ENCODE data around the gene OR4K2.
"Not testable (repeated sequence)": the region's sequence is repeated elsewhere in the genome, so short reads cannot be mapped to it uniquely, and the experiment has no call there.

OR4K2 gene, protein sequence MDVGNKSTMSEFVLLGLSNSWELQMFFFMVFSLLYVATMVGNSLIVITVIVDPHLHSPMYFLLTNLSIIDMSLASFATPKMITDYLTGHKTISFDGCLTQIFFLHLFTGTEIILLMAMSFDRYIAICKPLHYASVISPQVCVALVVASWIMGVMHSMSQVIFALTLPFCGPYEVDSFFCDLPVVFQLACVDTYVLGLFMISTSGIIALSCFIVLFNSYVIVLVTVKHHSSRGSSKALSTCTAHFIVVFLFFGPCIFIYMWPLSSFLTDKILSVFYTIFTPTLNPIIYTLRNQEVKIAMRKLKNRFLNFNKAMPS

DNA sequence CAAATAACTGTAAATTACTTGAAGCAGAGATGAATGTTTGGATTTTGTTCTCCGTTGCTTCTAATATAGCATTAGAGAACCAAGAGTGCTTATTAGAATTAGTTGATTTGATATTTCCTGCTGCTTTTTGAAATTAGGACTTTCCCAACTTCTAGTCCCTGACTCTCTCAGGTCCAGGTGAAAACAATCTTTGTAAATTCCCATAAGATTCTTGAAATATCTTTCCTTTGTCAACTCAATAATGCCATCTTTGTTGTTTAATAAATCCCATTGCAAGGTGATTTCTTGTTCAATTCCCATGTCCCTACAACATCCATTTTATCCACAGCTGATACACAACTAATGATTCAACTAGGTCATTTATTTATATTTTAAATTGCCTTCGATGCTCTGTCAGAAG lies at the start of gene OR4K2:
Gene OR4K2, plus strand, starts transcription at position 301 of the 400 bp plus-strand sequence. CDS start 1,126 bp downstream, outside the sequence.
- no peak for DNase-seq

DNA sequence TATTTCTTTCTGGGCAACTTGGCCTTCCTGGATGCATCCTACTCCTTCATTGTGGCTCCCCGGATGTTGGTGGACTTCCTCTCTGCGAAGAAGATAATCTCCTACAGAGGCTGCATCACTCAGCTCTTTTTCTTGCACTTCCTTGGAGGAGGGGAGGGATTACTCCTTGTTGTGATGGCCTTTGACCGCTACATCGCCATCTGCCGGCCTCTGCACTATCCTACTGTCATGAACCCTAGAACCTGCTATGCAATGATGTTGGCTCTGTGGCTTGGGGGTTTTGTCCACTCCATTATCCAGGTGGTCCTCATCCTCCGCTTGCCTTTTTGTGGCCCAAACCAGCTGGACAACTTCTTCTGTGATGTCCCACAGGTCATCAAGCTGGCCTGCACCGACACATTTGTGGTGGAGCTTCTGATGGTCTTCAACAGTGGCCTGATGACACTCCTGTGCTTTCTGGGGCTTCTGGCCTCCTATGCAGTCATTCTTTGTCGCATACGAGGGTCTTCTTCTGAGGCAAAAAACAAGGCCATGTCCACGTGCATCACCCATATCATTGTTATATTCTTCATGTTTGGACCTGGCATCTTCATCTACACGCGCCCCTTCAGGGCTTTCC lies 47.2 kb upstream of the OR4K2 start:
- not testable (repeated sequence) for DNase-seq

DNA sequence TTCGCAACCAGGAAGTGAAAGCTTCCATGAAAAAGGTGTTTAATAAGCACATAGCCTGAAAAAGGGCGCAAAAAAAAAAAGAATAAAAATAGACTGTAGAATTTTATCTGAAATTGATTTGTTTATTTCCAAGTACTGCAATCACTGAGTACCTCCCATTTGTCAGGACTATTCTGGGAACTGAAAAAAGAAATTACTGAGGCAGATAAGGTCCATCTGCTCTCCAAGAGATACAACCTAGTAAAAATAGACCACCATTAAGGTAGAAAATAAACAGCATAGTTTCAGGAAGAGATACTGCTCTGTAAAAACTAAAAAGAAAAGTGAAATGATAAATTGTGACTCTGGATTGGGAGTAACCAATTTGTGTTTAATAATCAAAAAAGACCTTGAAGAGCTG lies 46.6 kb upstream of the OR4K2 start:
- no peak for DNase-seq

DNA sequence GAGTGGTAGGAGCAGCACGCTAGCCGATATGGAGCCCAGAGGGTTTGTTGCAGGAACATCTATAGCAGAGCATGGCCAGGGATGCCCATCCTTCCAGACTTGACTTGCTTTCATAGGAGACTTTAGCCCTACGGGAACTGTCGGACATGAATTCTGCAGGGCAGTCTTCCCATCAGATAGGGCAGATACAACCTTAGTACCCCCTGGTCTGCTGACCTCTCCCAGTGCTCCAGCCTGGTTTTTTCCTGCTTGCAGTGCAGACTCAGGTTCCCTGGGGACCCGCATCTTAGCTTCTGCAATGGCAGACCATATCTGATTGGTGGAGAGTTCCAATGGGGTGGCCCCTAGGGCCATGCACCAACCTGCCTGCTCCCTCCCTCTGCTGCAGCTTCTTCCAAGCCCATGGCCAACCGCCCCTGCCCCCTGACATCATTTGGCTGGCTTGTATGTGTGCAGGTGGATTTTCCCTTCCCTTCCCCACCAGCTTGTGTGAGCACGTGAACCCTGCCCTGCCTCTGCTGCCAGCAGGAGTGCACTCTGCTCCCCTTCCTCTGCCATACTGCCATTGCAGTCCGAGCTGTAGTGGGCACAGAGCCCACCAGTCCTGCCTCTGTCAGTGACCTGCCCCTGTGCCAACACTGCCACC lies 40.6 kb upstream of the OR4K2 start:
- DNase-seq: not testable (repeated sequence)

DNA sequence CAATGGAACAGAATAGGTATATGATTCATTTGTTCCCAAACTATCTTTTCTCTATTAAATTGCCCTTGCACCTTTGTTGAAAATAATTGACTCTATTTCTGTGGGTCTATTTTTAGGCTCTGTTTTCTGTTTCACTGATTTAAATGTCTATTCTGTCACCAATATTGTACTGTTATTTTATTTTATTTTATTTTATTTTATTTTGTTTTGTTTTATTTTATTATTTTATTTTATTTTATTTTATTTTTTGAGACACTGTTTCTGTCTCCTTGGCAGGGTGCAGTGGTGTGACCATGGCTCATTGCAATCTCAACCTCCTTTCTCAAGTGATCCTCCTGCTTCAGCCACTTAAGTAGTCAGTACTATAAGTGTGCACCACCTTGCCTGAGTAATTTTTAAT lies 36.5 kb upstream of the OR4K2 start:
- DNase-seq: no peak

DNA sequence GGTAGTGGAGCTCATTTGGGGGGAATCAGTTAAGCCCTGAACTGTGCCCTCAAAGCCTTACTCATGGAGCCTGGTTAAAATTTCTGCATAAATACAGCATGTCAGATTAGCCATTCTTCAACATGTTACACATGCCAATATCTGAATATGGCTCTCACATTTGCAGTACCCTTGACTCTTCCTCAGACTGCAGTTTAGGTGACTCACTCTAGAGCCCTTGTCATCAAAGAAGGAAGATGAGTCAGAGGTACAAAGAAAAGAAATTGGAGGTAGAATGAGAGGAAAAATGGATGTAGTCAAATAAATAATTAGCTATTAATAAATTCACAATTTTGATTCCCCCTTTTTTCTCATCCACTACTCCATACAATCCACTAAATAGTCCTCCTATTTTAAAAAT lies 23.6 kb upstream of the OR4K2 start:
- no peak for DNase-seq

DNA sequence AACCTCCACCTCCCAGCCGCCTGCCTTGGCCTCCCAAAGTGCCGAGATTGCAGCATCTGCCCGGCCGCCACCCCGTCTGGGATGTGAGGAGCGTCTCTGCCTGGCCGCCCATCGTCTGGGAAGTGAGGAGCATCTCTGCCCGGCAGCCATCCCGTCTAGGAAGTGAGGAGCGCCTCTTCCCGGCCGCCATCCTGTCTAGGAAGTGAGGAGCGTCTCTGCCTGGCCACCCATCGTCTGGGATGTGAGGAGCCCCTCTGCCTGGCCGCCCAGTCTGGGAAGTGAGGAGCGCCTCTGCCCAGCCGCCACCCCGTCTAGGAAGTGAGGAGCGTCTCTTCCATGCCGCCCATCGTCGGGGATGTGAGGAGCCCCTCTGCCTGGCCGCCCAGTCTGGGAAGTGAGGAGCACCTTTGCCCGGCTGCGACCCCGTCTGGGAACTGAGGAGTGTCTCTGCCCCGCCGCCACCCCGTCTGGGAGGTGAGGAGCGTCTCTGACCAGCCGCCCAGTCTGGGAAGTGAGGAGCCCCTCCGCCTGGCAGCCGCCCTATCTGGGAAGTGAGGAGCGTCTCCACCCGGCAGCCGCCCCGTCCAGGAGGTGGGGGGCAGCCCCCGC lies 8.8 kb upstream of the OR4K2 start:
- DNase-seq: not testable (repeated sequence)

DNA sequence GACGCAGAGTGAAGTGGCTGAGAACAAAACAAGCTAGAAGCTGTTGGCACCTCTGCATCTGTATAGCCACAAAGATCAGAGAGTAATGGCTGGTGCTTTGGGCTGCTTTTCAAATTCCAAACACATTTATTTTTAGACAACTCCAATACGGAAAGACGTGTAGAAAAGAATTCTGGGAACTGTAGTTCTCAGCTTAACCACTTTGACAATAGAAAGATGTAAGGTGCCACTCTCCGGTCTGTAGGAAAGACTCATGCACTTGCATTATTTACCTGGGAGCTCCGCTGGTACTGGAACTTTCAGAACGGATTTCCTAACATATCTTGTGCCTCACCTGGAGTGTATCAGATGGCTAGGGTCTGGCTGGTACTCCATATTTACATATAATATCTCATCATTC lies 1.8 kb upstream of the OR4K2 start:
- no peak for DNase-seq

DNA sequence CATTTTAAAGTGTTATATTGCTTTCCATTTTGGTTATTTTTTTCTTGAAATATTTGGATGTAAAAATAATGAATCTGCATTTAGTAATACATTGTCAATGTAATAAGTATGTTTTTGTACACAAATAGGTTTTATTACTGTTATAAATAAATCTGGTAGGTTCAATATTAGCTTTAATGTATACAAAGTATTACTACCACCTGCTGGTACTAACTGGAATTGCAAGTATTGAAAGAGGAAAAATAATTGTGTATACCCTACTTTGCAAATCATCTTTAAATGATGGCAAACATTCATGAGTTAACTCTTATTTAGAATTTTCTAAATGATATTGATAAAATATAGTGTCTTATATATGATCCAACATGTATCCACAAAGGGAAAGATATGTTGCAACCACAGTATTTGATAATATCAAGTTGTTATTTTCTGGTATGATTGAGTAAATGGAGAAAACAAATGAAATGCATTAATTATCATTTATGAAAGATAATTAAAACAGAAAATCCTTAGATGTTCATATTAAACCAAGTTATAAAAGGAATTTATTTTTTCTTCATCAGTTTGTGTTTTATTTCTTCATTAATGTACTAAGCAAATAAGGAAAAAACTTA lies 3.2 kb downstream of the OR4K2 start:
- no peak for DNase-seq

DNA sequence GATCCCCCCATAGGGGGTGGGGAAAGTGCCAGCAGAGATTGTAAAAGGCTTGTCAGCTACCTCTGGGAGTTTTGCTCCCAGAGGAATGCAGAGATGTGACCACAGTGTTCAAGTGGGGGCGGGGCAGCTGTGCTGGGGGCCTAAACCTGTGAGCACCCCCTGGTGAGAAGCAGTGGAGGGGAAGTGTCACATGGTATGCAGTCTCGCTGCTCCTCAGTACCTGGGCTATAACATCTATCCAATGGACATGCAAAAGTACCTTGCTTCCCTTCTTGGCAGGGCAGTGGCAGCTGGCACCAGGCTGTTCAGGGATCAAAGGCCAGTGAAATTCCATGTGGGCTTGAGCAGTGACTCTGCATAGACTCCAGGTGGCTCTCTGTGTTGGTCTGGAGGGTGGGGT lies 20.3 kb downstream of the OR4K2 start:
- no peak for DNase-seq

DNA sequence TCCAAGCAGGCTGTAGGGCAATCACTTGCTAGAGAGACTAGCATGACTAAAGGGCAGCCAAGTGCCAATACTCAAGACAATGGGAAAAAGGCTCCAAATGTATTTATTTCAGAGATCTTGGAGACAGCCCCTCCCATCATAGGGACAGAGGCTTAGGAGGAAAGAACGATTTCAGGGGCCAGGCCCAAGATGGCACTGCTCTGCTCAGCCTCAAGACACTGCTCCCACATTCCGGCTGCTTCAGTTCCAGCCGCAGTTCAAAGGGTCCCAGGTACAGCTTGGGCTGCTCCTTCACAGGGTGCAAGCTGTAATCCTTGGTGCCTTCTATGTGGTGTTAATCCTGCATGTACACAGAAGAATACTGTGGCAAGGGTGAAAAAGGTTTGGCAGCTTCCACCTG lies 26.1 kb downstream of the OR4K2 start:
- no peak for DNase-seq

DNA sequence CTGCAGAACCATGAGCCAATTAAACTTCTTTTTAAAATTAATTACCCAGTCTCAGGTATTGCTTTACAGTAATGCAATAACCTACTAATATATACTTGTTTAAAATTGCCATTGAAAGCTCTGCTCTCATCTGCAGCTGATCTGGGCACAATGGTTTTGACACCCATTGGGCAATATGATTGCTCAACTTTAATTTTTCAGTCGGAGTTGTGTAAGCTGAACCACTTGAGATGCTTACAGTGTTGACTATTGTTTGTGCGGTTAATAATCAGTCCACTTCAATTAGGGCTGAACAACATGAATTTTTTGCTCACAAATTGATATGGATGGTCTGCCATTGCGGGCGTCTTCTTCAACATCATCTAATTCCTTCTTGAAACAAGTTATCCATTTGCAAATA lies 27.5 kb downstream of the OR4K2 start:
- DNase-seq: no peak

DNA sequence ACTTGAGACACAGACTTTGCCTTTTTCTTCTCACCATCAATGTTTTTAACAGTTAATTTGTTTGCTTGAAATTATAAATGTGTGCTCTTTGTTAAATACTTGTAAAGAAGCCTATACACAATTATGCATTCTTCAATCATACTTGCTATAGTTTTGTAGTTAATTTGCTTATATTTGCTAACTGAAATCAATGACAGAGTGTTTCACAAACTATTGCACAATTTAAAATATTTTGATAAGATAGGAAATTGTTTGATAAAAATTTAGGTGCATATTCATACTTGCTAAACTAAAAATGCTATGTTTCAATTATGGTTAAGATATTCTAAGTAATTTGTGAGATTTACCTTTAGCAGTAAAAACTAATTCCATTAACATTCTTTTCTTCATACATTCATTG lies 31.7 kb downstream of the OR4K2 start:
- DNase-seq: no peak

DNA sequence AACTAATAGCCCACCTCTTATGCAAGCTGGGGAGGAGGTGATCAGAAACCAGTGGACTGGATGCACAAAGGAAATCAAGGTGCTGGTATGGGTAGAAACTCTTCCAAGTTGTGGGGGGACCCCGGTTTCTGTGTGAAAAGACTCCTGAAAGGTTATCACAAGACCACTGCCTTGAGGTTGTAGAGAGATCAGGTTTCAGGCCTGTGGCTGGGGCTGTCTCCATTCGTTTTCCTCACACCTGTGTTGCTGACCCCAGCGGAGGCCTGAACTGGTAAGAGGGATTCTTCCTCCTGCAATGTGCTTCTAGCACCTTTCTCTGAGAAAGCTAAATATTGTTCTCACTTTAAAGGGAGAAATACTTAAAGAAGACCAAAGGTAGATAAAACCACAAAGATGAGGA lies 36.2 kb downstream of the OR4K2 start:
- no peak for DNase-seq

DNA sequence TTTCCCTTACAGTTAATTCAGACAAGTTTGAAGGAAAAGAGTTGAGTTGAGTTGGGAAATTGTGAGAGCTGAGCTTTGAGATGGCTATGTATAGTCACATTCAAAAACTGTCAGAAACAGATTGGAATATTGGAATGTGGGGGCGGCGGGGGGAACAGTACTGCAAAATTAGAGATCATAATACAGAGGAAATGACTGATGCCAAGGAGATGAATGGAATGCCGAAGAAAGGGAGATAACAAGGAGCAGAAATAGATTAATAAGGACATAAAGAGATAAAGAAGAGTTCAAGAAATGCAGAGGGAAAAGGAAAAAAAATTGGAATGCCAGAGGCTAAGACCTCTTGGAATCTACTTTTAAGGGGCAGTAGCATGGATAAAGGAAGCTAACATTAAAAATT lies 42.3 kb downstream of the OR4K2 start:
- no peak for DNase-seq

DNA sequence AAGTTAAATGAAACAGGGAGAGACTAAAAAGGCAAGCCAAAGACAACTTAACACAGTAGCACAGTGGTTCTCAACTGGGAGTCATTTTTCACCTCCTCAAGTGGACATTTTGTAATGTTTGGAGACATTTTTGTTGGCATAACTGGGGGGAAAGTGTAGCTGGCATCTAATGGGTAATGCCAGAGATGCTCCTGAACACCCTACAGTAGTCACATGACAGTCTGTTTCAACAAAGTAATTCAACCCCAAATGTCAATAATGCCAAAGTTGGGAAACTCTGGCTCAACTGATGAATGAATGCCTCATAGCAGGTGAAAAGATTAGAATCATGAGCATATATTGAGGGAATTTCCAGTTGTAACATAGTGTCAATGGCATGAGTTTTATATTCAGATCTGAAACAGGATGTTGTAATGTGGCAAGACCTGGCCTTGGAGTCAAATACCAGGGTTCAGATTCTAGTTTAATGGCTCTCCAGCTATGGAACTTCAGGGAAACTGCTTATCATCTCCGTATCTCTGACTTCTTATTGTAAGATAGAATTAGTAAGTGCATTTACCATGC lies 43.1 kb downstream of the OR4K2 start:
- DNase-seq: no peak

DNA sequence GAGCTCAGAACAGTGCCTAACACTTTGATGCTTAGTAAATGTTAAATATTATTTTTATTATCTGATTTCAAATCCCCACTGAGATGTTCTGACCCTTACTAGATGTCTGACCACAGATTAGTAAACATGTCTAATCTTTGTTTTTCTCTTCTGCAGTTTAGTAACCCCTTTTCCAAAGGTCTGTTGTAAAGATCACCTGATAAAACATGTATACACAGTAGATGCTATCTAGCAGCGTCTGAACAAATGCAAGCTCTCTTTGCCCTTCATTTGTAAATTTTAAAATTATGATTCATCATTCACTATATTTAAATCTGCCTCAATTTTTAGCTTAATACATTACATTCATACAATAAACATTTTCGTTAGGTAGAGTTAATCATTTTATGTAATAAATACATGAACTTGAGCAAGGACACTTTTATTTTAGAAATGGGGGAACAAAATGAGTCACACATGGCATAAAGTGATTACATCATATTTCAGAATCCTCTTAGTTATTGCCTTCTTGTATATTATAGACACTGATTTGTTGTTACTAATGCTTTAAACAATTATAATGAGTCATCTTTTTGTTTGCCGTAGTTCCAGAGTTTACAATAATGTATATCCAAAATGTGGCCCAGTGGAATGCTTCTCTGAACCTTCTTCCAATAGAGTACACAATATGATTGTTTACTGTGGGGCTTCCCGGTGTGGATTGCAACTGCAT lies 43.8 kb downstream of the OR4K2 start:
- DNase-seq: no peak

DNA sequence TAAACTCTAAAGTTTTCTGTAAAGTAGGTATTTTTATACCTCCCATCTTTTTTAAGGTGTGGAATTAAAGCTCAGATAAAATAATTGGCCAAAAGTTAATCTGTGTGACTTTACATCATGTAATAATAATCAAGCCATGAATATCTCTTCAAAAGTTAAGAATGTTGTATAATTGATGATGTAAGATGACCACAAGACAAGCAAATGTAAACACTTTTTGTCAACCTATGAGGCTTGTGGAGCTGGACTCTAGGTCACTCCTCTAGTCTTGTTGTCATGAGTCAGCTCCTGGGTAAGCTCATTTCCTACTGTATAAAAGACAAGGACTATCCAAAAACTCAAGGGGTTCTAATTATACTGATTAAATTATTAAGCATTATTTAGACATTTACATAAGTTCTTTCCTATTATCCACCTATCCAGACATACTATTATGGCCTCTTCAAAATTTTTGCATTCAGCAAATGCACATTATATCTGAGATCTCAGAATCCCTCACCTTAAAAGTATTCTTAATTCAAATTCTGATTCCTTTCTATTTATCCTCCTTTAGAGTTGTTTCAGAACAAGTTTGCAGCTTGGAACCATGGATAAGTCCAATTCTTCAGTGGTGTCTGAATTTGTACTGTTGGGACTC lies 45.2 kb downstream of the OR4K2 start, which contains the start of gene OR4K5:
Gene OR4K5, plus strand, starts transcription at position 587 of the 637 bp plus-strand sequence. Its CDS starts 0 bp downstream, at position 587.
- no peak for DNase-seq

DNA sequence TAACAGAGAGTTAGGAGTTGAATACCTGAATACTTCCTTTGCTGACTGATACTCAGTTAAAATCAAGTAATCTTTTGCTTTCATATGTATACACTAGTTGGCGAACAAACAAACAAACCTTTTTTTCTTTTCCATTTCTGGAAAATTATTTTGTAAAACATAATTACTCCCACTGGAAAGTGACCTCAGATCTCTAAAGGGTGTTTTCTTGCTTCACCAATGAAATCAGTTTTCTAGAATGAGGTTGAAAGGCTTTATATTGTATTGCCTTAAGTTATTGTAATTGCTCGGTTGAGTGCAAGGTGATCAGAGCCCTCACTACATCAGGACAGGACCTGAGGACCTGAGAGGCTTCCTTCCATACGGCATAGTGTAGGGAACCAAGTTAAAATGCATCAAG lies 55.7 kb downstream of the OR4K2 start, which contains the start of gene OR4K1:
Gene OR4K1, plus strand, starts transcription at position 301 of the 400 bp plus-strand sequence. CDS start 4,750 bp downstream, outside the sequence.
- DNase-seq: no peak

All from CD4-positive, alpha-beta T cell treated with Interleukin-17A for 4 hours (primary cell).